Measurements from ENCODE around the gene KCNMB2.

Gene KCNMB2

GRCh38 chr3:178676942-178677790, 140.9 kb downstream of the KCNMB2 start:
- no peak overlapping the region for H3K4me3 ChIP-seq (ENCODE audit: low read depth, low read length)
- no peaks in the 10 kb centered on the region for H3K4me1 ChIP-seq (ENCODE audit: control insufficient read depth, insufficient read depth, low read length)
- no peak overlapping the region for H3K27ac ChIP-seq (ENCODE audit: low read depth, low read length)
- H3K9me3 ChIP-seq (ENCODE audit: control insufficient read depth, insufficient read depth, low read length): no peaks in the 10 kb centered on the region
- H3K9ac ChIP-seq (ENCODE audit: low read depth, low read length): no peak overlapping the region
- H3K27me3 ChIP-seq (ENCODE audit: control insufficient read depth, insufficient read depth, low read length): no peaks in the 10 kb centered on the region
- H3K36me3 ChIP-seq (ENCODE audit: control insufficient read depth, insufficient read depth, low read length): no peaks in the 10 kb centered on the region

DNA sequence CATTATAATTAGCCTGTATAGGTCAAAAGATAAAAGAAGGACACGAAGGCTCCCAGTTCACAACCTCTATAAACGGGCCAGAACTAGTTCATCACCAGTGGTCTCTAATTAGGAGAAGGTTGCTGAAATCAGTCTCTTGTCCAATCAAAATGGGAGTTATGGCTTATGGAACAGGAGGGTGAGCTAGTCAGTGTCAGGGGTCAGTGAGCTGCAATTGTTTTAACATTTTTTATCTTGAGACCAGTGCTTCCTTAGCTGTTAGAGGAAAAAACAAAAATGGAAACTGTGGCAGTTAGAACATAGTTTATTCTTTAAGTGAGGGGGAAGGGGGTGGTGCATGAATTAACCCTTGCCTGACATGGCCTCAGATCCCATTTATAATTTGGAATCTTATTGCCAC, 141.7 kb downstream of the KCNMB2 start:
- Histone ChIP-seq H3K9ac (ENCODE audit: low read depth, low read length) (no peak overlapping the region), H3K27ac (ENCODE audit: low read depth, low read length) (no peak overlapping the region), H3K4me3 (ENCODE audit: low read depth, low read length) (no peak overlapping the region), H3K9me3 (ENCODE audit: control insufficient read depth, insufficient read depth, low read length) (no peaks in the 10 kb centered on the region), H3K4me1 (ENCODE audit: control insufficient read depth, insufficient read depth, low read length) (no peaks in the 10 kb centered on the region), H3K27me3 (ENCODE audit: control insufficient read depth, insufficient read depth, low read length) (no peaks in the 10 kb centered on the region), H3K36me3 (ENCODE audit: control insufficient read depth, insufficient read depth, low read length) (no peaks in the 10 kb centered on the region)

DNA sequence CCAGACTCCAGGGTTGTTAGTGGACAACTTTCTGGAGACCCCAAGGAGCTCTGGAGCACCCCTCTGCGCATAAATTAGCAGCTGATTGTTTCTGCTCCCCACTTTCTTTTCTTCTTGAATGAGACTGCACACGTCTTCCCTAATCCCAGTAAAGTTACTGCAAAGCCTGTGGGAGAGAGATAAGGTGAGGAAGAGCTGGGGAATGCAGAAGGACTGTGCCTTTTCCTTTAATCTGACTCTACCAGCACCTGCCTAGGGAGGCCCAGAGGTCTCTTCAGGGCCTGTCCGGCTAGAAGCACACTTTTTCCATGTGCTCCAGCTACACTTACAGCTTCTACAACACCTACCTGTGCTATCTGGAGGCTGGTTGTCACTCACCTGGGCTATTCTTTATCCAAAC, 143.8 kb downstream of the KCNMB2 start:
- H3K27ac ChIP-seq (ENCODE audit: low read depth, low read length): no peak overlapping the region
- no peak overlapping the region for H3K4me3 ChIP-seq (ENCODE audit: low read depth, low read length)
- H3K36me3 ChIP-seq (ENCODE audit: control insufficient read depth, insufficient read depth, low read length): no peaks in the 10 kb centered on the region
- H3K9ac ChIP-seq (ENCODE audit: low read depth, low read length): no peak overlapping the region
- no peaks in the 10 kb centered on the region for H3K9me3 ChIP-seq (ENCODE audit: control insufficient read depth, insufficient read depth, low read length)
- no peaks in the 10 kb centered on the region for H3K4me1 ChIP-seq (ENCODE audit: control insufficient read depth, insufficient read depth, low read length)
- H3K27me3 ChIP-seq (ENCODE audit: control insufficient read depth, insufficient read depth, low read length): no peaks in the 10 kb centered on the region

DNA sequence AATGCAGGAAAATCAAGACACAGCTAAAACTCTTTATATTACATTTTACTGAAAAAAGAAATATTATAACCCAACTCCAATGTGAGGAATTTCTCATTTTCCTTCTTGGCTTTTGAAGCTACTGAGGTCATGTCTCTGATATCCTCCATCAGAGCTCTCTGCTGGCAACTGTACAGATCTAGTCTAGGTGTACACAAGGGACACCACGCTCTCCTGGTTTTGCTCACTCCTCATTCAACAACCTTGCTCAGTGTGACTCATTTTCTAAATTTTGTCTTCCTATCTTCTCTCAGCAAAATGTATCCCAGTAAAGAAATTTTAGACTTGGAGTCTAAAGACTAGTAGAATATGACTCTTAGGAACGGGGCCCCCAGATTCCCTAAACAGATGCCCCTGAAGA, 144.3 kb downstream of the KCNMB2 start:
- no peak overlapping the region for H3K27ac ChIP-seq (ENCODE audit: low read depth, low read length)
- H3K9me3 ChIP-seq (ENCODE audit: control insufficient read depth, insufficient read depth, low read length): no peaks in the 10 kb centered on the region
- H3K4me3 ChIP-seq (ENCODE audit: low read depth, low read length): no peak overlapping the region
- H3K4me1 ChIP-seq (ENCODE audit: control insufficient read depth, insufficient read depth, low read length): no peaks in the 10 kb centered on the region
- no peaks in the 10 kb centered on the region for H3K27me3 ChIP-seq (ENCODE audit: control insufficient read depth, insufficient read depth, low read length)
- H3K36me3 ChIP-seq (ENCODE audit: control insufficient read depth, insufficient read depth, low read length): no peaks in the 10 kb centered on the region
- no peak overlapping the region for H3K9ac ChIP-seq (ENCODE audit: low read depth, low read length)

- Histone ChIP-seq H3K27ac (ENCODE audit: low read depth, low read length) (no peak overlapping the region), H3K27me3 (ENCODE audit: control insufficient read depth, insufficient read depth, low read length) (no peaks in the 10 kb centered on the region), H3K4me3 (ENCODE audit: low read depth, low read length) (no peak overlapping the region), H3K9ac (ENCODE audit: low read depth, low read length) (no peak overlapping the region), H3K36me3 (ENCODE audit: control insufficient read depth, insufficient read depth, low read length) (no peaks in the 10 kb centered on the region), H3K9me3 (ENCODE audit: control insufficient read depth, insufficient read depth, low read length) (no peaks in the 10 kb centered on the region), H3K4me1 (ENCODE audit: control insufficient read depth, insufficient read depth, low read length) (no peaks in the 10 kb centered on the region)
Observed at GRCh38 chr3:178684881-178685590, 148.8 kb downstream of the KCNMB2 start.

GRCh38 chr3:178685591-178685906, 149.3 kb downstream of the KCNMB2 start:
- Histone ChIP-seq H3K4me3 (ENCODE audit: low read depth, low read length) (no peak overlapping the region), H3K9me3 (ENCODE audit: control insufficient read depth, insufficient read depth, low read length) (no peaks in the 10 kb centered on the region), H3K27ac (ENCODE audit: low read depth, low read length) (no peak overlapping the region), H3K9ac (ENCODE audit: low read depth, low read length) (no peak overlapping the region), H3K4me1 (ENCODE audit: control insufficient read depth, insufficient read depth, low read length) (no peaks in the 10 kb centered on the region), H3K36me3 (ENCODE audit: control insufficient read depth, insufficient read depth, low read length) (no peaks in the 10 kb centered on the region), H3K27me3 (ENCODE audit: control insufficient read depth, insufficient read depth, low read length) (no peaks in the 10 kb centered on the region)

DNA sequence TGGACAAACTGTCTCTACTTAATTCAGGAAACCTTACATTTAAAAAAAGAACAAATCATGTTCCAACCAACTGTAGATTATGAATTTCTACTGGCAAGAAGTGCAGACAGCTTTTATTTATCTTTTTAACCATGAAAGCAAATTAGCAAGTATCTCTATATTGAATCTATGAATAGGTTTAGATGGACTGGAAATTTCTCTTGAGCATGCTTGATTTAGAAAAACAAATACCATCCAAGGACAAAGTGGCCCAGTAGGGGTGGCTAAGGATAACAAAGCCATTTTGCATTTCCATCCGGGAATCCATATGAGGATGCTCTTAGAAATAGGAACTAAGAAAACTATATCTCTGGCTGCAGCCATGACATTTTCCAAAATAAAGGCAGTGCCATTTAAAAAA, 150.6 kb downstream of the KCNMB2 start:
- H3K9ac ChIP-seq (ENCODE audit: low read depth, low read length): no peak overlapping the region
- H3K27ac ChIP-seq (ENCODE audit: low read depth, low read length): no peak overlapping the region
- no peaks in the 10 kb centered on the region for H3K9me3 ChIP-seq (ENCODE audit: control insufficient read depth, insufficient read depth, low read length)
- H3K36me3 ChIP-seq (ENCODE audit: control insufficient read depth, insufficient read depth, low read length): no peaks in the 10 kb centered on the region
- H3K4me1 ChIP-seq (ENCODE audit: control insufficient read depth, insufficient read depth, low read length): no peaks in the 10 kb centered on the region
- no peaks in the 10 kb centered on the region for H3K27me3 ChIP-seq (ENCODE audit: control insufficient read depth, insufficient read depth, low read length)
- no peak overlapping the region for H3K4me3 ChIP-seq (ENCODE audit: low read depth, low read length)

DNA sequence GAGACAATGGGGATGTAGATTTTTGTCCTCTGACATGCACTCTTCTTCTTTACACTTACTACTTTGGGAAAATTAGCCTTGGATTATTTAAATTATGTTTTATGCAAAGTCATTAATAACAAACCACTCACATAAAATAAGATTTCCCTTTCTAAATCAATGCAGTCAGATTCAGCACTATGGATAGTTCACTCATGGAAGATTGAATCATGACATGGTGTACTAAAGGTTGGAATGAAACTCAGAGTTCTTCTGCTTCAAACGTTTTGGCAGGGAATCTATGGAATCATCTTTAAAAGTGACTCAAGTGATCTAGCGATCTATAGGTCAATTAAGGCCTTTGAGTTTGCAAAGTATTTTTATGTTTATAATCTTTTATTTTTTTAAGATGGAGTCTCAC, 154.3 kb downstream of the KCNMB2 start:
- H3K27ac ChIP-seq (ENCODE audit: low read depth, low read length): no peak overlapping the region
- H3K9me3 ChIP-seq (ENCODE audit: control insufficient read depth, insufficient read depth, low read length): peaks cover 16% of the 10 kb centered on the region
- no peak overlapping the region for H3K4me3 ChIP-seq (ENCODE audit: low read depth, low read length)
- no peak overlapping the region for H3K9ac ChIP-seq (ENCODE audit: low read depth, low read length)
- no peaks in the 10 kb centered on the region for H3K4me1 ChIP-seq (ENCODE audit: control insufficient read depth, insufficient read depth, low read length)
- no peaks in the 10 kb centered on the region for H3K27me3 ChIP-seq (ENCODE audit: control insufficient read depth, insufficient read depth, low read length)
- H3K36me3 ChIP-seq (ENCODE audit: control insufficient read depth, insufficient read depth, low read length): no peaks in the 10 kb centered on the region

GRCh38 chr3:178699364-178699763, 163.1 kb downstream of the KCNMB2 start:
- Histone ChIP-seq H3K9ac (ENCODE audit: low read depth, low read length) (no peak overlapping the region), H3K27me3 (ENCODE audit: control insufficient read depth, insufficient read depth, low read length) (no peaks in the 10 kb centered on the region), H3K36me3 (ENCODE audit: control insufficient read depth, insufficient read depth, low read length) (no peaks in the 10 kb centered on the region), H3K4me3 (ENCODE audit: low read depth, low read length) (no peak overlapping the region), H3K4me1 (ENCODE audit: control insufficient read depth, insufficient read depth, low read length) (no peaks in the 10 kb centered on the region), H3K27ac (ENCODE audit: low read depth, low read length) (no peak overlapping the region), H3K9me3 (ENCODE audit: control insufficient read depth, insufficient read depth, low read length) (peaks cover 10% of the 10 kb centered on the region)

- H3K4me3 ChIP-seq (ENCODE audit: low read depth, low read length): no peak overlapping the region
- H3K36me3 ChIP-seq (ENCODE audit: control insufficient read depth, insufficient read depth, low read length): no peaks in the 10 kb centered on the region
- H3K4me1 ChIP-seq (ENCODE audit: control insufficient read depth, insufficient read depth, low read length): no peaks in the 10 kb centered on the region
- no peak overlapping the region for H3K9ac ChIP-seq (ENCODE audit: low read depth, low read length)
- peaks cover 7% of the 10 kb centered on the region for H3K9me3 ChIP-seq (ENCODE audit: control insufficient read depth, insufficient read depth, low read length)
- no peak overlapping the region for H3K27ac ChIP-seq (ENCODE audit: low read depth, low read length)
- no peaks in the 10 kb centered on the region for H3K27me3 ChIP-seq (ENCODE audit: control insufficient read depth, insufficient read depth, low read length)
Observed at GRCh38 chr3:178699810-178700209, 163.6 kb downstream of the KCNMB2 start.

GRCh38 chr3:178703268-178703975, 167.2 kb downstream of the KCNMB2 start:
- Histone ChIP-seq H3K4me1 (ENCODE audit: control insufficient read depth, insufficient read depth, low read length) (peaks cover 11% of the 10 kb centered on the region), H3K4me3 (ENCODE audit: low read depth, low read length) (no peak overlapping the region), H3K27ac (ENCODE audit: low read depth, low read length) (no peak overlapping the region), H3K27me3 (ENCODE audit: control insufficient read depth, insufficient read depth, low read length) (no peaks in the 10 kb centered on the region), H3K9me3 (ENCODE audit: control insufficient read depth, insufficient read depth, low read length) (no peaks in the 10 kb centered on the region), H3K36me3 (ENCODE audit: control insufficient read depth, insufficient read depth, low read length) (no peaks in the 10 kb centered on the region), H3K9ac (ENCODE audit: low read depth, low read length) (no peak overlapping the region)
